GM10248 (cell line): ENCODE results near the gene PTMS.

Experiments used
- CTCF ChIA-PET: fragments of 300-600 bp; sonication (Branson Sonifier 250); formaldehyde crosslinking; extraction: SDS; loops from one replicate; lab custom pipeline; 2021; ENCODE audit warnings: antibody characterized with exemption; lab: Yijun Ruan, JAX
- POLR2A ChIA-PET: fragments of 350-650 bp; sonication (Branson Sonifier 250); formaldehyde crosslinking; extraction: SDS; loops from one replicate; lab custom pipeline; 2020; ENCODE audit warnings: antibody characterized with exemption; lab: Yijun Ruan, JAX
- DNase-seq: peaks from one replicate; pipeline ENCODE4 v3.0.0; 2012; ENCODE audit errors: extremely low spot score
- CTCF ChIP-seq: IDR thresholded peaks from 2 replicates; pipeline ENCODE4 v1.5.1; 2012; ENCODE audit warnings: mild to moderate bottlenecking, low read depth; ENCODE audit errors: extremely low read depth, missing control alignments, control extremely low read depth

PTMS gene

GRCh38 chr12:6766651-6767349, 637 bp downstream of the PTMS start:
- peak; percentile 85 for TF ChIP-seq CTCF
- CTCF ChIA-PET: interaction anchor here (0.8 to 8.0 kb wide), 32 partner anchors 9 to 343 kb away, joined by 3 to 117 read pairs (median 5); partner anchors contain the start of genes CD4, CDCA3, COPS7A and GAPDH
- POLR2A ChIA-PET: interaction anchor here (0.7 to 2.2 kb wide), 4 partner anchors 10 to 231 kb away, joined by 3 to 15 read pairs (median 4); partner anchors contain the start of genes MLF2 and TPI1
- peak; percentile 77 for DNase-seq

GRCh38 chr12:6767353-6768319, 1.5 kb downstream of the PTMS start:
- TF ChIP-seq CTCF: no peak
- DNase-seq: no peak
- ChIA-PET CTCF (interaction anchor here (0.9 to 8.0 kb wide), 28 partner anchors 8 to 343 kb away, joined by 3 to 117 read pairs (median 5); partner anchors contain the start of genes CD4, CDCA3, COPS7A and GPR162), POLR2A (interaction anchor here (0.7 to 2.2 kb wide), 3 partner anchors 9 to 232 kb away, joined by 3 to 15 read pairs (median 3); partner anchors contain the start of gene MLF2)

- no peak for DNase-seq
Observed at GRCh38 chr12:6768437-6768914, 2.3 kb downstream of the PTMS start.

GRCh38 chr12:6768990-6769389, 2.8 kb downstream of the PTMS start:
- POLR2A ChIA-PET: interaction anchor here (0.6 to 0.8 kb wide), 2 partner anchors 16 to 172 kb away, joined by 3 read pairs; partner anchors contain the start of gene MLF2
- no peak for DNase-seq
- CTCF ChIA-PET: interaction anchor here (2.6 to 8.0 kb wide), 3 partner anchors 9 to 15 kb away, joined by 7 to 117 read pairs (median 33); partner anchors contain the start of gene MLF2

More at GRCh38 chr12:6768437-6768914, 2.3 kb downstream of the PTMS start:
- POLR2A ChIA-PET: interaction anchor here (0.6 to 0.8 kb wide), 2 partner anchors 16 to 172 kb away, joined by 3 read pairs; partner anchors contain the start of gene MLF2
- CTCF ChIA-PET: interaction anchor here (1.6 to 8.0 kb wide), 4 partner anchors 8 to 104 kb away, joined by 5 to 117 read pairs (median 44); partner anchors contain the start of genes MLF2 and SPSB2
- no peak for TF ChIP-seq CTCF

GRCh38 chr12:6769666-6770065, 3.5 kb downstream of the PTMS start:
- TF ChIP-seq CTCF: no peak
- no peak for DNase-seq
- ChIA-PET CTCF (interaction anchor here (2.6 to 8.0 kb wide), 3 partner anchors 9 to 16 kb away, joined by 7 to 117 read pairs (median 33); partner anchors contain the start of gene MLF2), POLR2A (no interaction called here)

More at GRCh38 chr12:6768990-6769389, 2.8 kb downstream of the PTMS start:
- no peak for TF ChIP-seq CTCF

GRCh38 chr12:6770094-6770493, 3.9 kb downstream of the PTMS start:
- CTCF ChIA-PET: interaction anchor here (2.6 to 8.0 kb wide), 3 partner anchors 9 to 17 kb away, joined by 7 to 117 read pairs (median 33); partner anchors contain the start of gene MLF2
- no peak for DNase-seq
- POLR2A ChIA-PET: no interaction called here
- no peak for TF ChIP-seq CTCF
